ENCODE data around the gene NEU1. TPM values are rescaled to one million over a fixed set of nuclear protein-coding genes. Genes with fewer than 3 reads are reported as not detected.

The NEU1 gene
- total and polyA plus RNA-seq, 2 donors = 20.8 to 21.9 TPM

DNA sequence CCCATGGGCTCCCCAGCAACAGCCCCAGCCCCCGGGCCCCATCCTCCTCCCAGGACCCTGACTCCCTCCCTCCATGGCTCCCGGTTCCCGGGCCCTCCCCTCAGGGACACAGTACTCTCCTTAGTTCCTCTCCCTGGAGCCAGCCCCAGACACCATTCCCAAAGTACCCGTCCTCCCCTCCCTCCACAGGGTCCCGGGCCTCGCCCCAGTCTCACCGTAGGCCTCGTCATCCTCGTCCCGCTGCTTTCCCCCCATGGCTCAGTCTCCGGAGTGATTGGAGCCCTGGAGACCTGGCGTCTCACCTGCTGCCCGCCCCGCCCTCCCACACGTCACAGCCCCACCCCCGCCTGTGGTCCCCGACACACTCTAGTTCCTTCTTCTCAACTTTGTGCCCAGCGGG, 16.1 kb upstream of the NEU1 start, which contains the start of gene SLC44A4:
Gene SLC44A4 (minus strand): TSS at position 272 of the 400 bp plus-strand sequence. CDS start 17 bp downstream, at position 255.
- H3K36me3 ChIP-seq (ENCODE audit: control insufficient read depth in 2 of 2, insufficient read depth in 2 of 2, low read length in 1 of 2) = peaks cover 40 to 42% of the 10 kb centered on the region in 2 donors
- no peak within 1 kb of the TSS for H3K27ac ChIP-seq (ENCODE audit: low read depth in 1 of 2, low read length in 1 of 2)
- peaks cover 0 to 21% of the 10 kb centered on the region in 2 donors for H3K4me1 ChIP-seq (ENCODE audit: control insufficient read depth in 2 of 2, insufficient read depth in 2 of 2, low read length in 2 of 2)
- WGBS = 90% methylated on average over 18 of the region's 18 CpGs
- H3K9me3 ChIP-seq (ENCODE audit: control insufficient read depth in 2 of 2, insufficient read depth in 1 of 2, low read length in 1 of 2) = no peaks in the 10 kb centered on the region
- no peak within 1 kb of the TSS for H3K4me3 ChIP-seq (ENCODE audit: low read length in 2 of 2)
- H3K27me3 ChIP-seq (ENCODE audit: control insufficient read depth in 2 of 2, insufficient read depth in 1 of 2, low read length in 1 of 2) = no peaks in the 10 kb centered on the region
- DNase-seq (ENCODE audit: low read depth in 6 of 9, low spot score in 9 of 9) = no peak

DNA sequence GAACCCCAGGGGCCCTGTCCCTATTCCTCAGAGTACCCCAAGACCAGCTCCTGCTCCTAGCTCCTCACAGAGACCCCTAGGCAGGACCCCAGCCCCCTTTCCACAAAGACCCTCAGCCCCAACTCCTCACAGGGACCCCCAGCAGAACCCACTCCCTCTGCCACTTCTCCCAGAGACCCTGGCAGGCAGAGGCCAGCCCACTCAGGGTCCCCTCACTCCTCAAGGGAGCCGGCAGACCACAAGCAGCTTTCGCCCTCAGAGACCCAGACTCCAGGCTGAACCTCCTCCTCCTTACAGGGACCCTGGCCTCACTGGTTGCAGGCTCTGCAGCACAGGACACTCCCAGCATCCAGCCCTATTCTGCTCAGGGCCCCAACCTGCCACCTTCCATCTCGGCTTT, 15.6 kb upstream of the NEU1 start:
- Histone ChIP-seq H3K9me3 (ENCODE audit: control insufficient read depth in 2 of 2, insufficient read depth in 1 of 2, low read length in 1 of 2) (no peaks in the 10 kb centered on the region), H3K27me3 (ENCODE audit: control insufficient read depth in 2 of 2, insufficient read depth in 1 of 2, low read length in 1 of 2) (no peaks in the 10 kb centered on the region), H3K4me1 (ENCODE audit: control insufficient read depth in 2 of 2, insufficient read depth in 2 of 2, low read length in 2 of 2) (peaks cover 0 to 21% of the 10 kb centered on the region in 2 donors), H3K27ac (ENCODE audit: low read depth in 1 of 2, low read length in 1 of 2) (no peak overlapping the region), H3K36me3 (ENCODE audit: control insufficient read depth in 2 of 2, insufficient read depth in 2 of 2, low read length in 1 of 2) (peaks cover 35 to 37% of the 10 kb centered on the region in 2 donors), H3K4me3 (ENCODE audit: low read length in 2 of 2) (no peak overlapping the region)
- over 99% methylated on average over 3 of the region's 3 CpGs for WGBS
- DNase-seq (ENCODE audit: low read depth in 6 of 9, low spot score in 9 of 9) = no peak

DNA sequence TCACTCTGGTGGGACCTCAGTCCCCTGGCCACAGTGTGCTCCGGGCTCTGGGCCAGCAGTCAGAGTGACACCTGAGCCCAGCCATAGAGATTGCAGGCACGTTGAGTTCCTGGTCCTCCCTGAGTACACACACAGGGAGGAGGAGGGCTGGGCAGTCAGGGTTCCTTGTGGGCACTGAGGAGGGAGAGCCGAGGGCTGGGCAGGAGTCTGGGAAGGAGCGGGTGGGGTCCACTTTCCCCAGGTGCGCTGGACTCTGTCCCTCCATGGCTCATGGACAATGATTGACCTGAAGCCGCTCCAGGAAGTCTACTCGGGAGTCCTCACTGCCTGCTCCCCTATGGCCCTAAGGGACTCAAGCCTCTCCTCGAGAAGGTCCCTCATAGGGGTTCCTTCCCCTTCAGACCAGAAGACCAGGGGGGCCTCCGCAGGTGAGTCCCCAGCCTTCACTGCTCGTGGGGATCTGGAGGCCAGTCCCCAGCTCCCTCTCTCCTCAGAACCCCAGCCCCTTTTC, 15.1 kb upstream of the NEU1 start:
- H3K27me3 ChIP-seq (ENCODE audit: control insufficient read depth in 2 of 2, insufficient read depth in 1 of 2, low read length in 1 of 2) = no peaks in the 10 kb centered on the region
- peaks cover 0 to 21% of the 10 kb centered on the region in 2 donors for H3K4me1 ChIP-seq (ENCODE audit: control insufficient read depth in 2 of 2, insufficient read depth in 2 of 2, low read length in 2 of 2)
- DNase-seq (ENCODE audit: low read depth in 6 of 9, low spot score in 9 of 9) = no peak
- peaks cover 30 to 32% of the 10 kb centered on the region in 2 donors for H3K36me3 ChIP-seq (ENCODE audit: control insufficient read depth in 2 of 2, insufficient read depth in 2 of 2, low read length in 1 of 2)
- no peak overlapping the region for H3K27ac ChIP-seq (ENCODE audit: low read depth in 1 of 2, low read length in 1 of 2)
- H3K9me3 ChIP-seq (ENCODE audit: control insufficient read depth in 2 of 2, insufficient read depth in 1 of 2, low read length in 1 of 2) = no peaks in the 10 kb centered on the region
- WGBS = 90% methylated on average over 10 of the region's 10 CpGs
- no peak overlapping the region for H3K4me3 ChIP-seq (ENCODE audit: low read length in 2 of 2)

DNA sequence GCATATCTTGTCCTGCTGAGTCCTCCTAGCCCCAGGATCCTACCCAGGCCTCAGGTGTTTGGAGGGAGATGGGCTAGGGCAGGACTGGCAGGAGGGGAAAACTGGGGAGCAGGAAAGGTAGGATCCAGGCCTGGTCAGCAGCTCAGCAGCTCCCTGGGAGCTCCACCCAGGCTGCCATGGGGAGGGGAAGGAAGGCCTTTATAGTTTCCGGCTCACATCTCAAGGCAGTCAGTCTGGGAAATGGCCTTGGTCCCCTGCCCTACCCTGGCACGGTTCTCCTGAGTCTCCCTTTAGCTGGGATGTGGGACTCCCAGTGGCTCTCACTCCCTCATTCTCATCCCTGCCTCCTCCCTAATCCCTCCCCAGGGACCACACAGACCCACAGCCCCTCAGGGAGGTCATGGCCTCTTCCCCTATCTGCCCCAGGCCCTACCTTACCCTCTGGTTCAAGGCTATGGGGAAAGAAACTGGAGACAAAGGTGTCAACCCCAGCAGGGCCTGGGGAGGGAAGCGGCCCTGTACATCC, 14.6 kb upstream of the NEU1 start:
- no peaks in the 10 kb centered on the region for H3K27me3 ChIP-seq (ENCODE audit: control insufficient read depth in 2 of 2, insufficient read depth in 1 of 2, low read length in 1 of 2)
- no peak for DNase-seq (ENCODE audit: low read depth in 6 of 9, low spot score in 9 of 9)
- H3K9me3 ChIP-seq (ENCODE audit: control insufficient read depth in 2 of 2, insufficient read depth in 1 of 2, low read length in 1 of 2) = no peaks in the 10 kb centered on the region
- H3K4me1 ChIP-seq (ENCODE audit: control insufficient read depth in 2 of 2, insufficient read depth in 2 of 2, low read length in 2 of 2) = peaks cover 0 to 21% of the 10 kb centered on the region in 2 donors
- H3K36me3 ChIP-seq (ENCODE audit: control insufficient read depth in 2 of 2, insufficient read depth in 2 of 2, low read length in 1 of 2) = peaks cover 25 to 26% of the 10 kb centered on the region in 2 donors
- H3K27ac ChIP-seq (ENCODE audit: low read depth in 1 of 2, low read length in 1 of 2) = no peak overlapping the region
- 97% methylated on average over 3 of the region's 3 CpGs for WGBS
- no peak overlapping the region for H3K4me3 ChIP-seq (ENCODE audit: low read length in 2 of 2)

DNA sequence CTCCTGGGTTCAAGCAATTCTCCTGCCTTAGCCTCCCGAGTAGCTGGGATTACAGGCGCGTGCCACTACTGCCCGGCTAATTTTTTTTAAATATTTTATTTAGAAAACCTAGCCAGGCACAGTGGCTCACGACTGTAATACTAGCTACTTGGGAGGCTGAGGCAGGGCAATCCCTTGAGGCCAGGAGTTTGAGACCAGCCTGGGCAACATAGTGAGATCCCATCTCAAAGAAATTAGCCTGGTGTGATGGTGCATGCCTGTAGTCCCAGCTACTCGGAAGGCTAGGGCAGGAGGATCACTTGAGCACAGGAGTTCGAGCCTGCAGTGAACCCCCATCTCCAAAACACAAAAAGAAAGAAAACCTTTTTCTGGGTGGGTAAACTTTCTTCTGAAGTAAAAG, 13.7 kb upstream of the NEU1 start:
- no peak for DNase-seq (ENCODE audit: low read depth in 6 of 9, low spot score in 9 of 9)
- Histone ChIP-seq H3K27ac (ENCODE audit: low read depth in 1 of 2, low read length in 1 of 2) (no peak overlapping the region), H3K9me3 (ENCODE audit: control insufficient read depth in 2 of 2, insufficient read depth in 1 of 2, low read length in 1 of 2) (no peaks in the 10 kb centered on the region), H3K4me3 (ENCODE audit: low read length in 2 of 2) (no peak overlapping the region), H3K4me1 (ENCODE audit: control insufficient read depth in 2 of 2, insufficient read depth in 2 of 2, low read length in 2 of 2) (peaks cover 0 to 21% of the 10 kb centered on the region in 2 donors), H3K27me3 (ENCODE audit: control insufficient read depth in 2 of 2, insufficient read depth in 1 of 2, low read length in 1 of 2) (no peaks in the 10 kb centered on the region), H3K36me3 (ENCODE audit: control insufficient read depth in 2 of 2, insufficient read depth in 2 of 2, low read length in 1 of 2) (peaks cover 19 to 20% of the 10 kb centered on the region in 2 donors)
- WGBS = 98% methylated on average over 7 of the region's 7 CpGs

DNA sequence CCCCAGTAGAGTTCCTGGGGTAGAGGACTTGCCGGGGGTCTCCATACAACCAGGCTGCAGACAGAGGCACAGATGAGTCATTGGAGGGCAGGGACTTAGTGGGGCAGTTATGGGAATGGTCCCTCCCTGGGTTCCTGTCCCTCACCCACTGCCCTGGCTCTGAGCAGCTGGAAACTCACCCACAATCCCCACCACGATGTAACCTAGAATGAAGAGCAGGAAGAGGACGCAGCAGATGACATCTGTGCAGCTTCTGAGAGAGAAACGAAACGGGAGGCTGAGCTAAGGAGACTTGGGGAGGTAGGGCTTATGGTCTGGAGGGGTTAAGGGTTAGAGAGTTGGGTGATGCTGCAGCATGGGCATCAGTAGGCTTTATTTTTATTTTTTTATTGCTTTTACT, 13.3 kb upstream of the NEU1 start:
- no peak overlapping the region for H3K27ac ChIP-seq (ENCODE audit: low read depth in 1 of 2, low read length in 1 of 2)
- DNase-seq (ENCODE audit: low read depth in 6 of 9, low spot score in 9 of 9) = peak in 1 of 9 donors; percentile 57
- H3K27me3 ChIP-seq (ENCODE audit: control insufficient read depth in 2 of 2, insufficient read depth in 1 of 2, low read length in 1 of 2) = no peaks in the 10 kb centered on the region
- peaks cover 14 to 15% of the 10 kb centered on the region in 2 donors for H3K36me3 ChIP-seq (ENCODE audit: control insufficient read depth in 2 of 2, insufficient read depth in 2 of 2, low read length in 1 of 2)
- H3K9me3 ChIP-seq (ENCODE audit: control insufficient read depth in 2 of 2, insufficient read depth in 1 of 2, low read length in 1 of 2) = no peaks in the 10 kb centered on the region
- 51% methylated on average over 5 of the region's 5 CpGs for WGBS
- no peak overlapping the region for H3K4me3 ChIP-seq (ENCODE audit: low read length in 2 of 2)
- H3K4me1 ChIP-seq (ENCODE audit: control insufficient read depth in 2 of 2, insufficient read depth in 2 of 2, low read length in 2 of 2) = peaks cover 0 to 21% of the 10 kb centered on the region in 2 donors

DNA sequence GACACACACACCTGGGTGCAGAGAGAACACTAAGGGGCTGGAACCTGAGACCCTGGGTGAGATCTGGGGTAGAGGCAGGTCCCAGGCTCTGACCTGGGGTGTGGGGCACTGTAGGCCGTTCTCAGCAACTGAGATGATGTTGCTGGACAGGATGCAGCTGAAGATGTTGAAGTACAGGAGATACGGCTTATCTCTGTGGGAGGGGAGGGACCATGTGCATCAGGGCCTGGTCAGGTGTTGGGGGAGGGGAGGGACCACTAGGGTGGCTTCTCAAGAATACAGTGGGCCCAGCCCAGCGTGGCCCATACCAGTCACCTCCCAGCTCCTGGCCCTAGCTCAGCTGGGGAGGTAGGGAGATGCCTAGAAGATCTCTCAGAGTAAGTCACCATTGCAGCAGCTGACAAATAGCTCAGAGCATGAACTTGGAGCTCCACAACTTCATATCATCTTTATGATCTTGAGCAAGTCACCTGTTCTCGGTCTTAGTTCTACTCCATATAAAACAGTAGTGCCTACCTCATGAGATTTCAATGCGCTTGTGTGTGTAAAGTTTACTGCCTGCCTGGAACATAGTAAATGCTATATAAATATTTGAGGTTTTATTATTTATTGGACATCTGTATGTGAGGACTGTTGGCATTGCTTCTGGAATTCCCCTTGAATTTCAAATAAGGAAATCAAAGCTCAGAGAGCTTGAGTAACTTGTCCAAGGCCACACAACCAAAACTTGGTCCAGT, 12.4 kb upstream of the NEU1 start:
- H3K9me3 ChIP-seq (ENCODE audit: control insufficient read depth in 2 of 2, insufficient read depth in 1 of 2, low read length in 1 of 2) = no peaks in the 10 kb centered on the region
- DNase-seq (ENCODE audit: low read depth in 6 of 9, low spot score in 9 of 9) = peak in 1 of 9 donors; percentile 43
- H3K27me3 ChIP-seq (ENCODE audit: control insufficient read depth in 2 of 2, insufficient read depth in 1 of 2, low read length in 1 of 2) = no peaks in the 10 kb centered on the region
- WGBS = 83% methylated on average over 5 of the region's 5 CpGs
- peak overlapping the region in 1 of 2 donors; percentile 1 for H3K27ac ChIP-seq (ENCODE audit: low read depth in 1 of 2, low read length in 1 of 2)
- peaks cover 0 to 21% of the 10 kb centered on the region in 2 donors for H3K4me1 ChIP-seq (ENCODE audit: control insufficient read depth in 2 of 2, insufficient read depth in 2 of 2, low read length in 2 of 2)
- no peak overlapping the region for H3K4me3 ChIP-seq (ENCODE audit: low read length in 2 of 2)
- peaks cover 6 to 7% of the 10 kb centered on the region in 2 donors for H3K36me3 ChIP-seq (ENCODE audit: control insufficient read depth in 2 of 2, insufficient read depth in 2 of 2, low read length in 1 of 2)

DNA sequence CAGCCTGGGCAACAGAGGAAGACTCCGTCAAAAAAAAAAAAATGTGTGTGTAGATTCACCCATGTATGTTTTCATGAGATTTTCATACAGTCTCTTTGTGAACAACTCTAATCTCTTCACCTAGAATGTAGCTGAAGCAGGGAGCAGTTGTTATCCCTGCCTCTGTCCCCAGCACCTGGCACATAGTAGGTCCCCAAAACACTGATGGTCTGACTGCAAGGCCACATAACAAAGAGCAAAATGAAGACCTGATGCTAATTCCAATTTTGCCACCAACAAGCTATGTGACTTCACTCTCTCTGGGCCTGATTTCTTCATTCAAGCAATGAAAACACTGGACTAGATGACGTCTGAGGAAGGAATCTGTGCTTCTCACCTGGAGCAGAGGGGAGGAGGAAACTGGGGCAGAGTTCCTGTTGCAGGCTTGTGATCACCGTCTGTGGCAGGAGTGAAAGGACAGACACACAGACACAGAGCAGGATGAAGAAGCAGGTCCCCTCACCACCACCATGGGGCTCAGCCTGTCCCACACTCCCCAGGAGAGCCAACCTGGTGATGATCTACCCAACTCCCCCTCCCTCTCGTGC, 11.6 kb upstream of the NEU1 start:
- H3K9me3 ChIP-seq (ENCODE audit: control insufficient read depth in 2 of 2, insufficient read depth in 1 of 2, low read length in 1 of 2) = no peaks in the 10 kb centered on the region
- H3K4me3 ChIP-seq (ENCODE audit: low read length in 2 of 2) = no peak overlapping the region
- H3K27ac ChIP-seq (ENCODE audit: low read depth in 1 of 2, low read length in 1 of 2) = no peak overlapping the region
- peaks cover 0 to 21% of the 10 kb centered on the region in 2 donors for H3K4me1 ChIP-seq (ENCODE audit: control insufficient read depth in 2 of 2, insufficient read depth in 2 of 2, low read length in 2 of 2)
- no peaks in the 10 kb centered on the region for H3K36me3 ChIP-seq (ENCODE audit: control insufficient read depth in 2 of 2, insufficient read depth in 2 of 2, low read length in 1 of 2)
- WGBS = 54% methylated on average over 4 of the region's 4 CpGs
- H3K27me3 ChIP-seq (ENCODE audit: control insufficient read depth in 2 of 2, insufficient read depth in 1 of 2, low read length in 1 of 2) = no peaks in the 10 kb centered on the region
- DNase-seq (ENCODE audit: low read depth in 6 of 9, low spot score in 9 of 9) = no peak

DNA sequence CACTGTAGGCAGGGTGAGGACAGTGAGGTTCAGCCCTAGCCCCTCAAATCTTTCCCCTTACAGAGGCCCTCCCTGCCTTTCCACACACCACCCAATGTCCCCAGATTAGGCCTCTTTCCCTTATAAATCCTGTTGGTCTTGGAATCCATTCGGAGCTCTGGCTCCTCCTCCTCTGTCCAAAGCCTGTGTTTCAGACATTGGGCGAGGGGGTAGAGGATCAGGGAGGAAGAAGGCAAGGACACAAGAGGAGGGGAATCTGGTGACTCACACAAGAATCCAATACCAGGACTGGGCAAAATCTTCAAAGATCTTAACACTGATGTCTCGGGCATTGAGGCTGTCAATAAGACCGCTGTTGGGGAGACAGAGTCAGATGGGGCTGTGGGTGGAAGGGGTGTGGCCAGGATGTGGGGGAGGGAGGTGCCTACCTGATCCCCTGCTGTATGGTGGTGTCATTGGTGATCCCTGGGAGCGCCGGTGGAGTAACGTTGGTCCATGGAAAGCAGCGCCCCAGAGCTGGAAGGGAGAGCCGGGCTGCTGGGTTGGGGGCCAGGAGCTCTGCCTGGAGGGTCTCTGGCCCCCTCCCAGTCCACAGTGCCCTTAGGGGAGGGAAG, 8.5 kb upstream of the NEU1 start:
- no peaks in the 10 kb centered on the region for H3K9me3 ChIP-seq (ENCODE audit: control insufficient read depth in 2 of 2, insufficient read depth in 1 of 2, low read length in 1 of 2)
- peaks cover 0 to 23% of the 10 kb centered on the region in 2 donors for H3K4me1 ChIP-seq (ENCODE audit: control insufficient read depth in 2 of 2, insufficient read depth in 2 of 2, low read length in 2 of 2)
- H3K36me3 ChIP-seq (ENCODE audit: control insufficient read depth in 2 of 2, insufficient read depth in 2 of 2, low read length in 1 of 2) = no peaks in the 10 kb centered on the region
- WGBS = 76% methylated on average over 9 of the region's 9 CpGs
- H3K27ac ChIP-seq (ENCODE audit: low read depth in 1 of 2, low read length in 1 of 2) = no peak overlapping the region
- no peak for DNase-seq (ENCODE audit: low read depth in 6 of 9, low spot score in 9 of 9)
- H3K27me3 ChIP-seq (ENCODE audit: control insufficient read depth in 2 of 2, insufficient read depth in 1 of 2, low read length in 1 of 2) = no peaks in the 10 kb centered on the region
- no peak overlapping the region for H3K4me3 ChIP-seq (ENCODE audit: low read length in 2 of 2)
